Umbilical cord (tissue), 2 donors: Measurements from ENCODE around the gene ZDHHC13. TPM values are rescaled to one million over a fixed set of nuclear protein-coding genes. Genes with fewer than 3 reads are reported as not detected.

ENCODE experiments used
- DNase-seq: peaks from one replicate; pipeline ENCODE4 v3.0.0-alpha.2; 2015; ENCODE audit warnings: low spot score
- total RNA-seq: library from RNA; depleted of rRNA; stranded (reverse); fragments of >200 nt; gene quantifications from one replicate; pipeline ENCODE4 v1.2.3, GENCODE V29; 2014; ENCODE audit warnings: low replicate concordance; ENCODE audit not compliant: insufficient read depth

Gene ZDHHC13
- total RNA-seq, 1 donor from 2014 or later, result 13.5 TPM

DNA sequence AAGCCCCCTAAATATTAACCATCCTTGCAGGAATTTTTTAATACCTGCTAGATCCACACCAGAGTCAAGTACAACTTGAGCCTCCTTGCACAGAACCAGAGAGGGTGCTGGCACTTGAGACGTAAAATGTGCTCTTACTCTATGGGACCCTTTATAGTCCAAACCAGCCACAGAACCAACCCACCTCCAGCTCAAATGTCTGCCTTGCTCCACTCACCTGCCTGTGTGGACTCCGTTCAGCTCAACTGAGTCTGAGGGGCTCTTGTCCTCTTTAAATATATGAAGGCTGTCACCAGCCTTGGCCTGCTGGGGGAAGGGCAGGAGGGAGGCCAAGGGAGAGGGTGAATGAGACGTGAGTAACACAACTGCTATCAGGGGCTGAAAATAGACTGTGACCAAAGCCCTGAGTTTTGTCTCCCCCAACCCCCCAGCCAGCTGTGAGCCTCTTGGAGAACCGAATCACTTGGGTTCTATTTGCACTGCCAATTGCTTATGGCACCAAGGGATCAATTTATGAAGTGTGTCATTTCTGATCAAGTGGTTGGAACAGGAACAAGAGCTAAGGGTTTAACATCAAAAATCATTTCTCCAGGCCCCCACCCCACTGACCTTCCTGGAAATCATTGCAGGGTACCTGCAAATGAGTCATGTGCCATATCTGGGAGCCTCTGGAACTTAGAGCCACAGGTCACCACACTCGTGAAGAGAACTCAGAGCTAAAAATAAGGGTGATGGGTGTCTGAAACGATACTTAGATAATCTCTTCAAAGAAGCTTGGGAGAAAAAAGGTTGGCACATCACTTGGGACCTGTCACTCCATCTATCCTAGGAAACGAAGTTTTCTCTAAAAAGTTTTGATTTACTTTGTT, 85.0 kb downstream of the ZDHHC13 start, which contains the start of gene CSRP3:
Gene CSRP3, minus strand, starts transcription at position 247 of the 869 bp plus-strand sequence. CDS start 9,535 bp downstream, outside the sequence.
- no peak for DNase-seq

DNA sequence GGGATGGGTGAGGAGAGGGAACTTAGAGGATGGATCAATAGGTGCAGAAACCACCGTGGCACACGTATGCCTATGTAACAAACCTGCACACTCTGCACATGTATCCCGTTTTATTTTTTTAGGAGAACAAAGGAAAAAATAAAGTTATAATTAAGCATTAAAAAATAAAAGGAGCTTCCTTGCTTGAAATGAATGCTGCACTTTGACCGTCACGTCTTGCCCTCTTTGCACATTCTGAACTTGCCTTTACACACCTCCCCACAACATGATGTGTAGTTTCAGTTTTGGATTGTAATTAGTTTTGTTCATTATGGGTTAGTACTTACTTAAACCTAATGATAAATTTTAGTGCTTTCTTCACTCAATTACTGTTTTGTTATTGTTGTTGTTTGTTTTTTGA, 87.9 kb downstream of the ZDHHC13 start:
- DNase-seq, result no peak

DNA sequence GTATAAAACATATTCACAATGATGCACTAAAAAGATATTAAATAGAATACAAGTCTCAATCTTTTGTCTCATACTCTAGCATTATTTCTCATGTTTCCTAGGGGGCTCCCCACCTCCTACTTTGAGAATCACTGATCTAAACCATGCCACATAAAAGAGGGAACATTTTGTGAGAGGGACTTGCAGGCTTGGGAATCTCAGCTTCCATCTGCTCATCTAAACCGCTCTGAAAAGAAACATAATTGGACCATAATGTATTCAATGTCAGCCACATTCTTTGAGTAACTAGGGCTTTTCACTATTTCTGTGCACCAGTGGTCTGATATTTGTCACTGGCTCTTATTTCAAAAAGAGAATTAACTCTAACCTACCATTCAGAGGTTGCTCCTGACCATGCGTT, 91.2 kb downstream of the ZDHHC13 start:
- DNase-seq, result no peak

DNA sequence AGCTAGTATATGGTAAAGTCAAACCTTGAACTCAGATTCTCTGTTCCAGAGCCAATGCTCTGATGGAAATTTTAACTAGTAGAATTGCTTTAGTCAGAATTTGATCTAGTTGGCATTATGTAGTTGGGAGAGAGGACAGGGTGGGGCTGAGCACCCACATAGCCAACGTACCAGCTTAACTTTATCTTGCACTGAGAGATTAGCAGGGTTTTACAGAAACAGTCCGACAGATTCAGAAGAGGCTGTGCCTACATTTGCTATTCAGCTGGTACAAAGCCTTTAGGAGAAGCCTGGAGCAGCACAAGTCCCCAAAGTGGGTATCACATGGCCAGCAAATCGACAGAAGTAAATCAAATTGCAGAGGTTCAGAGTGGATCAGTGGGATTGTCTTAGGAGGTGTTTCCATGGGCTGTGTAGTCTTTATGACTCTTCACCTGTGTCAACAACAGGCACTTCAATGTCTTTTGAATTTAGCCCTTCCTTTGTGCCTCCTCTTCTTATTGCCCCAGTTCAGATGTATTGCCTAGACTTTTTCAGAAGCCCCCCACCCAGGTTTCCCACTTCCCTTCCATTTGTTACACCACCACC, 92.1 kb downstream of the ZDHHC13 start:
- DNase-seq, result no peak

DNA sequence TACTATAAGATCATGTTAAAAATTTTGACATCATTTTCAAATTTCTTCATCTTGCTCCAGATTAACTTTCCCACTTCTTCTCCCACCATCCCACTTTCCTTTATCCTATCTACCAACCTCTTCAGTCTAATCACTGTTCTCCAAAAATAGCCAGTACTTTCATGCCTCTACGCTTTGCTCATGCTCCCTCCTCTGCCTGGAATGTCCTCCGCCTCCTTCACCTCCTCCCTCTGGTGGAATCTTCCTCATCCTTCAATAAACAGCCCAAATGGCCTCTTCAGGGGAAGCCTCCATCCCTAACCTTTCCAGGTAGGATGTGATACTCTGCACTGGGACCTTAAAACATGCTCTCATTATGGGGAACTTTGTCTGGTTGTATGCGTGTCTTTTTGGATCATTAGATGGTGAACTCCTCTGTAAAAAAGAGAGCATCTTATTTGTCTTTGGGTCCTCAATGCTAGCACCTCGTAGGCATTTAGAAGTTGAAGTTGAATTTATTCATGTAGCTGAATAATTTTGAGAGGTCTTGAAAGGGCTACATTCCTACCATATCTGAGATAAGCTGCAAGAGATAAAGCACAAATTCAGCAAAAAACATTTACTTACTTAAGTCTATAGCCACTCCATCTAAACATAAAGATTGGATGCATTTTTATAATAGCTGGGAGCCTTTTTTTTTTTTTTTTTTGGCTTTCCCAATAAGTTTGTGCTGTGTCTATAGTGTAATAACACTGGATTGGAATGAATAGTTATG, 92.8 kb downstream of the ZDHHC13 start:
- DNase-seq, result peak; percentile 63

DNA sequence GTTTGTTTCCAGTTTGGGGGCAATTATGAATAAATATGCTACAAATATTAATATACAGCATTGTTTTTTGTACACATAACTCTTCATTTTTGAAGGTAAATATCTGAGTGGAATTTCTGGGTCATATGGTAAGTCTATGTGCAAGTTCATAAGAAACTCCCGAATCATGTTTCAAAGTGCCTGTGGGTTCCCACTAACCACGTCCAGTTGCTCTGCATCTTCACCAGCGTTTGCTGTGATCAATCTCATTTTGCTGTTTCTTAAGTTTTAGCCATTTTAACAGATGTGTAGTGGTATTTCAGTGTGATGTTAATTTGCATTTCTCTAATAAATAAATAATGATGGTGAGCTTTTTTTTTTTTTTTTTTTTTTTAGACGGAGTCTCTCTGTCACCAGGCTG, 99.1 kb downstream of the ZDHHC13 start:
- no peak for DNase-seq

DNA sequence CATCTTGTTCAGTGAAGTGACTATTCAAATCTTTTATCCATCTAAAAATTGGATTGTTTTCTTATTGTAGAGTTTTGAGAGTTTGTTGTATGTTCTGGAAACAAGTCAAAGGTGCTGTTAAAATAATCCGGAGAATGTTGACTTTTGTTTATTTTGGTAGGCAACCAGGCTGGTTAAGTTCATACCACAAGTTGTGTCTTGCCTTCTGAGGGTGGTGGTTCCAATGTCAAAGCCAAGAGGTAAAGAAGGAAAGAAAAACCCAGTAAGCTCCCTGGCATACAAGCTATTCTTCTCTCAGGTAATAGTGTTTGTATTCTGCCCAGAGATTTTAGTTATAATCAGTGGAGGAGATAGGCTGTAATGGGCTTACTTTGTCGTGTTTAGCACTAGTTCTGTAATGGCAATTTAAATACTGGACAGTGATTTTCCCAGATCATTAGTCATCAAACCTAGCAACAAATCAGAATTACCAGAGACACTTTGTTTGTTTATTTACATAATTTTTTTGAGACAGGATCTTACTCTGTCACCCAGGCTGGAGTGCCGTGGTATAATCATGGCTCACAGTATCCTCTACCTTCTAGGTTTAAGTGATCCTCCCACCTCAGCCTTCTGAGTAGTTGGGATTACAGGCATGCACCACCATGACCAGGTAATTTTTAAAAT, 99.9 kb downstream of the ZDHHC13 start:
- DNase-seq, result no peak

DNA sequence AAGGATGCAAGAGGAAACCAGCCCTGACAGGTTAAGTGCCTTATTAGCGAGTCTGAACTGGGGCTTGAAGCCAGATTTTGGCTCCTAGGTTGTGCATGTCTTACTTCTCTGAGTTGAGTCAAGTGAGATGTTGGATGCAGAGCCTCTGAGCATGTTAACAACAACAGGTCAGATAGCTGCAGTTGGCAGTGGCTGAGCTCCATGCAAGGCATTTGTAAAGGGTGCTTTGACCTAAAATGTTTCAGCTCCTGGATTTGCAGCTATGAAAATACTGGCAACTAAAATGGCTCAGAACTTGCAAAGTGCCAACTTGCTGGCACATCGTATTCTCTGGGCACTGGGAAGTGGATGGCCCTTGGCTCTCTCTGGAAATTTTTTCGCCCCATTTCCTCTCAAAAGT, 101.2 kb downstream of the ZDHHC13 start:
- no peak for DNase-seq

DNA sequence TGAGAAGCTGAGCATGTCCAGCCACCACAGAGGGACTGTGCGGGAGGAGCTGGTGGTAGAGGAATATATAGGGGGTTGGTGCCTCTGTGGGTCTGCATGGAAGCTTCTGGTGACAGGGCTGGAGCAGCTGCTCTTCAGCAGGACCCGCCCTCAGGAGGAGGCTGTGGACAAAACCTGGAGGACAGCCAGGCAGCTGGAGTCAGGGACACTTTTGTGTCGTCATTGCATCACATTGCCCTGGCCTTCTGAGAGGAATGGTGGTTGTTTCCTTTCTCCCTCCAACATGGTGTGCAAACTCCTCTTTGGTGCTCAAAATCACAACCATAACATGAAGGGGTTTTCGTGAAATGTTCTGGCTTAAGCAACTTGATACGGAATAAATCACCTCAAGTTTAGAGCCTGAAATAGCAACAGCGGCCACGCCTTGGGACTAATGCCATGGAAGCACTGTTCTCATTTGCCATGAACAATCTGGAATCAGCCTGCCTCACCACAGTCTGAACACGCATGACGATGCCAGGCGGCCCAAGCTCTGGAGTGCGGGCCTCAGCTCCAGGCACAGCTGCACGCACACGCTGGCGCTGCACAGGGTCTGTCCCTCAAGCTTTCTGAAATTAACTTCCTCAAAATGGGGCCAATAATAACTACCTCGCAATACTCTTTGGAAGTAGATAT, 102.0 kb downstream of the ZDHHC13 start:
- DNase-seq, result no peak

DNA sequence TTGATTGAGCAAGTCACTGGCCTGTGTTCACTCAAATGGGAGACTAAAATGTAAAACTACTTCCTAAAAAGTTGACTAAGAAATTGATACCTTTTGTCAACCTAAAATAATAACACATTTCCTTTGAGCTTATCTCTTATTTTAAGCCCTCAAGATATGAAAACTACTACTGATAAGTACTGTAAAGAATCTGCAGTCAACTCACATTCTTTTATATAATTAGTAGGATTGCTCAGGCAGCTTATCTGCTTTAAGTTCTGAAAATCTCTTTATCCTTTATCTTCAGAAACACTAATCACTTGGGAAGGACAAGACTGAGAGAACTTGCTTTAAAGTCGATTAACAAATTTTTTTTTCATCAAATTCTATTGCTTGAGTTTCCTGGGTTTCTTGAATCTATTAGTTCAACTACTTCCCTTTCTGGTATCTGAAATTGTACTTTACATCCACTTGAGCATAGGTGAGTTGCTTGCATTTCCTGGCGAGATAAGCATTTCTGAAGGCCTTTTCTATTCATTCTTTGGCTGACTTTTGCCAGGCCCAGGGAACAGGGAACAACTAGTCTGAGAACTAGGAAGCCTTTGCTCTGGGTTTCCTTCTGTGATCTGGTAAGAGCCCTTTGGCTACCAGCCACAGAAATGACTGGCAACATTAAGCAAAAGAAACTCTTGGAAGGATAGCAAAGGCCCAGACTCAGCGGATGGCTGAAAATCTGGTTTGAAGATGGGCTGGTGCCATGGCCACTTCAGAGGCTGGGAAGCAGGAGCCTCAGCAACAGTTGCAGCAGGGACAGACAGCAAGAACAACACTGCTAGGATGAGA, 104.1 kb downstream of the ZDHHC13 start:
- no peak for DNase-seq

DNA sequence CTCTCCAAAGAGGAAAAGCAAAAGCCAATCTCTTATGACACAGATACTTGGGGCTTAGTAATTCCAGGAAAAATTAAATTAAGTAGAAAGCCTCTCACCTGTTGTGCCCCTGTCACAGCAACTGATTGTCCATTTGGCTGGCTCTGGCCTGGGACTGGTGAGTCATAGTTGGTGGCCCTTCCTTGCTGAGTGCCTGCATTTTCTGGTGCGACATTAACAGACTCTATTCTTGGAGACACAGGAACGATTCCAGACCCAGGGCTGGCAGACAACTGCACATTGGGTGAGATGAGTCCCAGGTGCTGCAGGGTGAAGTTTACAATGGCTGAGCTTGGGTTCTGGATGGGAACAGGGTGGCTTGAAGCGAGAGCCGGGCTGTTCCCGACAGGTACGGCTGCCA, 108.2 kb downstream of the ZDHHC13 start:
- no peak for DNase-seq

DNA sequence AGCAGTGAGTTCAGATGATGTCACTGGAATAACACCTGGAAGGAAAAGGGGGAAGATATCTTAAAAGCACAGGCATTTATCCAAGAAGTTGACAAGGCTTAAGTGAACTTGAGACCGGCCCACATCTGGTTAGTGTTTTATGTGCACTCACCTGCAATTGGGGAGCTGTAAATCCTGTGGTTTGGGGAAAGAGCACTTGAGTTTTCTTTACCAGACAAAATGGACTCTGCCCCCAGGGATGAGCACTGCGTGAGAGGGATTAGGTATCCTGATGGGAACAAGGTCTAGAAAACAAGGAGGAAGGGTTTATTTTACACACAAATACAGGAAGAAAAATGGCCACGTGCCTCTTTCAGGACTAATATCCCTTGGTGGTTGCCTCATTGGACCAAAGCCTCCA, 108.6 kb downstream of the ZDHHC13 start:
- no peak for DNase-seq

Other genes starting within 250 kb of the ZDHHC13 start
- gene MRGPRX1, start 177.8 kb upstream of the ZDHHC13 start, total RNA-seq, result not detected
- gene MRGPRX2, start 56.5 kb upstream of the ZDHHC13 start, total RNA-seq, result 0.24 TPM
- gene CSRP3, start 84.8 kb downstream of the ZDHHC13 start, total RNA-seq, result 0.72 TPM
- 19.3 TPM for gene E2F8, start 123.8 kb downstream of the ZDHHC13 start, total RNA-seq